Breast epithelium (tissue), 3 donors: ENCODE data around the gene AP1AR.

Experiments used
- POLR2AphosphoS5 ChIP-seq, 3 donors: sonication (generic); formaldehyde crosslinking; IDR thresholded peaks; one replicate each; pipeline ENCODE4 v1.6.1; 2017; ENCODE audit warnings: antibody characterized with exemption in 3 of 3
- TF ChIP-seq, protein P1 (sequence below), 3 donors: fragments of 450-650 bp; IDR thresholded peaks; one replicate each; pipeline ENCODE4 v1.5.1; 2016 to 2017; ENCODE audit warnings: antibody characterized with exemption in 3 of 3, mild to moderate bottlenecking in 3 of 3, moderate library complexity in 3 of 3

DNA sequence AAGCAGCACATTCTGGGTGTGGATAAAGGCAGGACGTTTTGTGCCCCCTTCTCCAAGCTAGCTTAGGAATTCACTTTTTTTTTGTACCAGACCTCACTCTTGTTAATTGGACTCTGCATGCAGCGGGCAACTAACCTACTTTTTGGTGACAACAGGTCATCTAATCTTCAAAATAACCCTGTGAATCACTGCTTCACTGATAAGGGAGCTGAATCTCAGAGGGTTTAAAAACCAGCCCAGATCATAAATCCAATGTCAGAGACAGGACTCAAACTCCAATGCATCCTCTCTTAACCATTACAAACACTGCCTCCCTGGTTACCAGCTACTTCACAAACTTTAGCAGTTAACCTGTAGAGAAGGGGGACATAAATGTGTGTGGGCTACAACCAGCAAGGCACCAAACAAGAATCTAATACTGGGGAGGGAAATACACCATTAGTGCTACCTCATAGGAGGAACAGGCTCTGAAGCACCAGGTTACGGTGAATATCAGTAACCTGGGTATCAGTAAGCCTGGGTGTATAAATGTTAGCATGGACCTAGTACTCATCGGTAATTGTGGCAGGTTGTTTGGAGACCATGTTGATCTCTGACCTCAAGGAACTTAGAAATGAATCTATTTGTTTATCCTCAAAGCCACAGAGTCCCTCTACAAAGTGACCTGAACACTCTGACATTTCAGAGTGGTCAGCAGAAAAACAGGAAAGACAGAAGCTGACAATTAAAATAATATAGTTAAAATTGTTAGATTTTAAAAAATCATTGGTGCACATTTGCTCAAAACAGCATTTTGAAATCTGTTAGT, 51.5 kb downstream of the AP1AR start:
- TF ChIP-seq, protein P1, sequence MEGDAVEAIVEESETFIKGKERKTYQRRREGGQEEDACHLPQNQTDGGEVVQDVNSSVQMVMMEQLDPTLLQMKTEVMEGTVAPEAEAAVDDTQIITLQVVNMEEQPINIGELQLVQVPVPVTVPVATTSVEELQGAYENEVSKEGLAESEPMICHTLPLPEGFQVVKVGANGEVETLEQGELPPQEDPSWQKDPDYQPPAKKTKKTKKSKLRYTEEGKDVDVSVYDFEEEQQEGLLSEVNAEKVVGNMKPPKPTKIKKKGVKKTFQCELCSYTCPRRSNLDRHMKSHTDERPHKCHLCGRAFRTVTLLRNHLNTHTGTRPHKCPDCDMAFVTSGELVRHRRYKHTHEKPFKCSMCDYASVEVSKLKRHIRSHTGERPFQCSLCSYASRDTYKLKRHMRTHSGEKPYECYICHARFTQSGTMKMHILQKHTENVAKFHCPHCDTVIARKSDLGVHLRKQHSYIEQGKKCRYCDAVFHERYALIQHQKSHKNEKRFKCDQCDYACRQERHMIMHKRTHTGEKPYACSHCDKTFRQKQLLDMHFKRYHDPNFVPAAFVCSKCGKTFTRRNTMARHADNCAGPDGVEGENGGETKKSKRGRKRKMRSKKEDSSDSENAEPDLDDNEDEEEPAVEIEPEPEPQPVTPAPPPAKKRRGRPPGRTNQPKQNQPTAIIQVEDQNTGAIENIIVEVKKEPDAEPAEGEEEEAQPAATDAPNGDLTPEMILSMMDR (IDR thresholded peaks at IDR 0.05): no peak
- no peak for TF ChIP-seq POLR2AphosphoS5 (IDR thresholded peaks at IDR 0.05)
